HG03175 (cell line): ENCODE measurements around the gene STX18.
A peak's percentile ranks its signal among the peaks of the same experiment; 100 is the strongest.

Experiments
- ATAC-seq: cut with Tn5 transposase; IDR thresholded peaks from one replicate; pipeline ENCODE4 v1.9.1; 2021; ENCODE audit warnings: mild to moderate bottlenecking, moderate library complexity; ENCODE audit not compliant: unreplicated experiment

Gene STX18

GRCh38 chr4:4406455-4407298 is 135.2 kb downstream of the STX18 start:
- no peak for ATAC-seq

GRCh38 chr4:4405358-4405962 is 136.4 kb downstream of the STX18 start:
- no peak for ATAC-seq

- no peak for ATAC-seq
Observed at GRCh38 chr4:4402966-4403365, 138.9 kb downstream of the STX18 start.

GRCh38 chr4:4401036-4401435 is 140.8 kb downstream of the STX18 start:
- ATAC-seq, result no peak

- ATAC-seq, result no peak
Observed at GRCh38 chr4:4398430-4398829, 143.4 kb downstream of the STX18 start.

- no peak for ATAC-seq
Observed at GRCh38 chr4:4397441-4397819, 144.4 kb downstream of the STX18 start.

GRCh38 chr4:4396628-4397440 is 145.0 kb downstream of the STX18 start:
- ATAC-seq, result no peak

- peak; percentile 78 for ATAC-seq
Observed at GRCh38 chr4:4395849-4396627, 145.8 kb downstream of the STX18 start.

- no peak for ATAC-seq
Observed at GRCh38 chr4:4395371-4395770, 146.5 kb downstream of the STX18 start.

GRCh38 chr4:4394644-4395043 is 147.2 kb downstream of the STX18 start:
- ATAC-seq, result no peak

- ATAC-seq, result no peak
Observed at GRCh38 chr4:4392501-4393183, 149.2 kb downstream of the STX18 start.

GRCh38 chr4:4391866-4392265 is 150.0 kb downstream of the STX18 start:
- no peak for ATAC-seq

- ATAC-seq, result no peak
Observed at GRCh38 chr4:4390515-4391240, 151.2 kb downstream of the STX18 start.

GRCh38 chr4:4390046-4390445 is 151.8 kb downstream of the STX18 start:
- no peak for ATAC-seq

GRCh38 chr4:4388836-4389575 is 152.8 kb downstream of the STX18 start:
- no peak for ATAC-seq

- ATAC-seq, result no peak
Observed at GRCh38 chr4:4388311-4388790, 153.5 kb downstream of the STX18 start.

GRCh38 chr4:4387531-4388310 is 154.1 kb downstream of the STX18 start:
- ATAC-seq, result no peak
